Effector CD4-positive, alpha-beta T cell (primary cell): ENCODE data around the gene HRG.

Experiments used
- DNase-seq: peaks from one replicate; pipeline ENCODE4 v3.0.0-alpha.2; 2020

Gene HRG

DNA sequence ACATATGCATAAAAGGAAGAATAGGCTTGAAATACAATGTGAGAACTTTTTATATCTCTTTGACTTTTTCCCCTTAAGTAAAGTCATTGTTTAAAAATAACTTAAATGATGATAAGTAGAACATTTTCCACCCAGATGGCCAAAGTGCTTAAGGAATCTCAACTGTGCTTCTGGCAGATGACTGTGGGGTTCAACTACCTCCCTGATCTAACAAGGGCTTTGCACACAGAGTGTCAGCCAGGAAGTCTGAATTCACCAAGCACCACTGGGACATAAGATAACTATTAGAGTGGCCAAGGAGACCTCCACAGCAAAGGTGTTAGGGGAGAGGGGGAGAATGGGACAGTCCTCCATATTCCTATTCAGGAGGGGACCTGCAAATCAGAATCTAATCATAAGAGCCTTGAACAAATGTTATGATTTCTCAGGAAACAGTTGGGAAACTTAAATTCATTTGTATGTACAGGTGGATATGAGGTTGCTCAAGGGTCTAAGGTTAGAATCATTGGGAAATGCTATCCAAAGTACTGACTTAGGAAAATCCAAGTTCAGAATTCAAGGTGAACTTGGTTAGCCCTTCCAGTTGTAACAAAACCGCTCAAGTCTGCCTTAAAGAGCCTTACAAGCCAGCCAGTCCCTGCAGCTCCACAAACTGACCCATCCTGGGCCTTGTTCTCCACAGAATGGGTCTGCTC lies 25.9 kb upstream of the HRG start, which contains the start of gene FETUB:
TSS of gene FETUB (plus strand) at position 622 of the 695 bp plus-strand sequence. CDS start at position 684, 62 bp downstream.
- DNase-seq, result no peak

DNA sequence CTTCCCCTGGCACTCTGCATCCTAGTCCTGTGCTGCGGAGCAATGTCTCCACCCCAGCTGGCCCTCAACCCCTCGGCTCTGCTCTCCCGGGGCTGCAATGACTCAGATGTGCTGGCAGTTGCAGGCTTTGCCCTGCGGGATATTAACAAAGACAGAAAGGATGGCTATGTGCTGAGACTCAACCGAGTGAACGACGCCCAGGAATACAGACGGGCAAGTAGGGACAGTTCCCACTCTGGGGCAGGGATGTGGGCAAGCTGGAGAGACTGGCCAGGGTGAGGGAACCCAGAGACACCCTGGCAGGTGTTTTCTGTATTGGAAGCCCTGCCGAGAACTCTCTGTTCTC lies 25.4 kb upstream of the HRG start:
- DNase-seq, result no peak

GRCh38 chr3:186640929-186641328 lies 24.9 kb upstream of the HRG start:
- no peak for DNase-seq

DNA sequence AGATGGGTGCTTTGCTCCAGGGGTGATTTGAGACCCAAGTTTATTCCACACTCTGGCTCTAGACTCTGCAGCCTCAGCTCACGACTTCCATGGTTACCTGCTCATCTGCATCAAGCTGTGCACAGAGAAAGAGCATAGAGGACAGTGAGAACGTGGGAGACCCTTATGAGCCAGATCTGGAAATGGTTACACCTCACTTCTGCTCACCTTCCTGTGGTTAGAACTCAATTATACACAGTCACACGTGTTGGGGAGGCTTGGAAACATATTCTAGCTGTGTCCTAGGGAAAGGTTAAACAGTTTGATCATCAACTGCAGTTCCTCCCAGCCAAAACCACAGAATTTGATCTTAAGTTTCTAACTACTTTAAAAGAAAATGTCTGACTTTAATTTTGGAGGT lies 23.8 kb upstream of the HRG start:
- DNase-seq, result no peak

GRCh38 chr3:186643493-186643892 lies 22.3 kb upstream of the HRG start:
- no peak for DNase-seq

GRCh38 chr3:186644683-186645082 lies 21.1 kb upstream of the HRG start:
- no peak for DNase-seq

DNA sequence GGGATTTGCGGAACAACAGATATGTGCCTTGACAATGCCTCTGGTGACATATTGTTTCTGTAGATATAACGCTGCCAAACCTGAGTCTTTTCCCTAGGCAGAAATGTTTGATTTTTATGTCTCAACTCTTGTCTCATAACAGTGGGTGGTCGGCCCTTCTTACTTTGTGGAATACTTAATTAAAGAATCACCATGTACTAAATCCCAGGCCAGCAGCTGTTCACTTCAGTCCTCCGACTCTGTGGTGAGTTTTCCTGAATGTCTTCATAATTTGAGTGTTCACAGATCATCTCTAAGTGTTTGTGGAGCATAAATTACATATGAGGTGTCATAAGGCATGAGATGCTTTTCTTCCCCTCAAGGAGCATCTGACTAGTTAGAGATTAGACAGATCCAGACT lies 19.7 kb upstream of the HRG start:
- no peak for DNase-seq

- no peak for DNase-seq
Observed at GRCh38 chr3:186646841-186647240, 19.0 kb upstream of the HRG start.

DNA sequence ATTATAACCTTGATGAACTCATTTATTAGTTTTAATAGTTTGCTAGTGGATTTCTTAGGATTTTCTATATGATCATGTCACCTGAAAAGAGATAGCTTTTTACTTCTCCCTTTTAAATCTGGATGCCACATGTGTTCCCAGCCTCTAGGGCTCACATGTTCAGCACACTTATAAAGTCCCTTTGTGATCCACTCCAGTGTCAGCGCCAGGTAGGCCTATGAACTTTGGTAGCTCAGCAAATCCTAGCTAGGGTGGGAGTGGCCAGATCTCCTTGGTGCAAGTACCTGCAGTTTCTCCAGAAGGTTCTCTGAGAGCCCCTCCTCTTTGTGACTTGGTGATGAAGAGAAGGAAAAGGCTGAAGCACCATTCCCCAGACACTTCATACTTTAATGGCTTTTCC lies 17.0 kb upstream of the HRG start:
- DNase-seq, result no peak

DNA sequence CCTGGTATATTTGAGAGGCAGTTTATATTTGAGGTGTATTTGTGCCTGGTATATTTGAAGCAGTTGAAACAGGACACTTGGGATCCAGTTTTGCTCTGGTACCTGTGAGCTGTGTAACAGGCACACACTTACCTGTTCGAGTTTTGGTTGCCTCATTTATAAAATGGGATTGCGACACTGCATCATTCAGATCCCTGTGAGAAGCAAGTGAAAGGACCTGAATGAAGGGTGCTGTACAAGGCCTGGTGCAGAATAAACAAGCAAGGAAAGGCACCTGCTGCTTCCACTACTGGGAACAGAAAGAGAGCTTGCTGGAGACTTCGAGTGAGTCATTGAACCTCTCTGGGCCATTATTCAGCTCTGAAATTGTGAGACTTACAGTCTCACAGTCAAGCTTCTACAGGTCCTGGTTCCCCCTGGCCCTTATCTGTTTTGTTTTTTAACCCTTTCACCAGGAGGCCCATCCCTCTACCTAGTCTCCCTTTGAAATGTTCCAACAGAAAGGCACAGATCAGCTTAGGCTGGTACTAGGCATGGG lies 14.1 kb upstream of the HRG start:
- DNase-seq, result no peak

GRCh38 chr3:186653080-186653707 lies 12.6 kb upstream of the HRG start:
- no peak for DNase-seq

GRCh38 chr3:186653984-186654383 lies 11.8 kb upstream of the HRG start:
- DNase-seq, result no peak

GRCh38 chr3:186663361-186664118 lies 2.3 kb upstream of the HRG start:
- DNase-seq, result no peak

GRCh38 chr3:186664119-186664495 lies 1.7 kb upstream of the HRG start:
- no peak for DNase-seq

DNA sequence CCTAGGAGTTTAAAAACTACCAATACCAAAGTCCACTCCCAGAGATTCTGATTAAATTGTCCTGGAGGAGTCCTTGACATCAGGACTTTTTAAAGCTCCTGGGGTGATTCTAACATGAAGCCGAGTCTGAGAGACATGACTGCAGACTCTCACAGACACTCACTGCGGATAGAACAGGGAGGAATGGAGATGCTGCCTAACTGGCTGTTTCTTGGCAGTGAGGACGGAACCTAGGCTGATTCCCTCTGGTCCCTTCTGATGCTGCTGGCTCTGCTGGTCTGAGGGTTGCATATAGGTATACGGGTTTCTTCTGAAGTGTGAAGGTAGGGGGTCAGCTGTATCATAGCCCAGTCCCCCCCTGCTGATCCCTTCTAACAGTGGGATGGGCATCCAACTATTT lies 1.3 kb upstream of the HRG start:
- DNase-seq, result no peak

GRCh38 chr3:186668426-186668825 lies 2.6 kb downstream of the HRG start:
- DNase-seq, result no peak

GRCh38 chr3:186669378-186670084 lies 3.7 kb downstream of the HRG start:
- DNase-seq, result no peak

GRCh38 chr3:186670155-186670554 lies 4.3 kb downstream of the HRG start:
- no peak for DNase-seq

DNA sequence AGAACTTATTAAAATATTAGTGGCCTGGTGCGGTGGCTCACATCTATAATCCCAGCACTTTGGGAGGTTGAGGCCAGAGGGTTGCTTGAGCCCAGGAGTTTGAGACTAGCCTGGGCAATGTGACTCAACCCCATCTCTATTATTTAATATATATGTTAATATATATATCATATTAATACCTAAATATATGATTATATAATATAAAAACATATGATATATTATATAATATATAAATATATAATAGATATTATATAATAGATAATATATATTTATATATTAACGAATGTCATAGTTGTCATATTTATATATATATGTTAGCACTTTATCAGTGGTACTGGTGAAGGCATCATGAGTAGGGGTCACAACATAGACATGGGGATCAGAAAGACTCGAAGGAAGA lies 5.2 kb downstream of the HRG start:
- DNase-seq, result no peak

DNA sequence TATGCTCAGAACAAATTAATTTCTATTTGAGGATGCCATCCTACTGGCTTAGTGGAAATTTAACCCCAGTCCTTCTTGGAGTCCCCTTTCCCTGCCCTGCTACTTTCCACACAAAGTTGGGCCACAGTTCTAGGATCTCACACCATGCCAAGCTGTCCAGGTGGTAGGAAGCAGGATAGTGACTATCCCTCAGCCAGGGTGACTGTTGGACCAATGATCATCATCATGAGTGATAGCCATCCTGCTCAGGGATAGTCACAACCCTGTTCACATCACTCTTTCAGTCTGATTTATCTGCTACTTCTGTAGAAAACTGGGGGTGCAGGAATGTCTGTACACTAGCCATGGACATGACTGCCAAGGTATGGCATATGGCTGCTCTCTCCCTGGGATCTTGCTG lies 12.8 kb downstream of the HRG start:
- no peak for DNase-seq

GRCh38 chr3:186679151-186679550 lies 13.3 kb downstream of the HRG start:
- DNase-seq, result no peak

DNA sequence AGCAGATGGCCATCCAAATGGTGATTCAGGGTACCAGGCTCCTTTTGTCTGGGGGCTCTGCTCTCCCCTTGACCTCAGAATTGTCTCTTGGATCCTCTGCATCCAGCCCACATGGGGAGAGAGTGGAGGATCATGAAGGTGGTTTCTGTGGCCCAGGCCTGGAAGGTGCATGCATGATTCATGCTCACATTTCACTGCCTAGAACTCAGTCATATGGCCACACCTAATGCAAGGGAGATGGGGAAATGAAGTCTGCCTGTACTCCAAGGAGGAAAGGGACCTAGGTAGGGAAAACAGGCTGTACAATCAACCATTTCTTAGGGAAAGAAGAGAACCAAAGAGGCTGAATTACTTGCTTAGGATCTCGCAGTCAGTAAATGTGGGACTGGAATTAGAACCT lies 15.1 kb downstream of the HRG start:
- no peak for DNase-seq

DNA sequence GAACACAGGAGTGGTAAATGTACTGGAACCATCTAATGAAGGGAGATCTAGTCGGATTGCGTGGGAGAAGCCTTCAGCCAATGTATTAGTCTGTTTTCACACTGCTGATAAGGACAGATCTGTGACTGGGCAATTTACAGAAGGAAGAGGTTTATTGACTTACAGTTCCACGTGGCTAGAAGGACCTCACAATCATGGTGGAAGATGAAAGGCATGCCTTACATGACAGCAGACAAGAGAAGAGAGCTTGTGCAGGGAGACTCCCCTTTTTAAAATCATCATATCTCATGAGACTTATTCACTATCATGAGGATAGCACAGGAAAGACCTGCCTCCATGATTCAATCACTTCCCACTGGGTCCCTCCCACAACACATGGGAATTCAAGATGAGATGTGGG lies 17.0 kb downstream of the HRG start:
- no peak for DNase-seq
